ENCODE results near the gene CHCHD10. TPM values are rescaled to one million over a fixed set of nuclear protein-coding genes. Genes with fewer than 3 reads are reported as not detected.
A peak's percentile ranks its signal among the peaks of the same experiment; 100 is the strongest.

CHCHD10 gene
- 100 to 1,000 TPM; 112 to 219 (median 142) TPM for total RNA-seq

GRCh38 chr22:23767673-23768548 is at the start of gene CHCHD10:
CHCHD10 (minus strand) TSS chr22:23767972; CDS start chr22:23767874, 98 bp downstream.
- Histone ChIP-seq H3K4me3 (peak within 1 kb of the TSS; percentile 63 to 81 (median 78)), H3K27ac (peak within 1 kb of the TSS; percentile 83 to 94 (median 87)), H3K9me3 (no peaks in the 10 kb centered on the region), H3K36me3 (peaks cover 0 to 13% (median 0%) of the 10 kb centered on the region in 3 donors), H3K27me3 (no peaks in the 10 kb centered on the region), H3K4me1 (peaks cover 0 to 59% (median 33%) of the 10 kb centered on the region in 4 donors)
- peak; percentile 85 to 95 for TF ChIP-seq POLR2A (IDR thresholded peaks at IDR 0.05)
- peak; percentile 59 to 80 (median 76) for TF ChIP-seq CTCF (IDR thresholded peaks at IDR 0.05)
- DNase-seq = peak; percentile 87 to 93 (median 91)

GRCh38 chr22:23817146-23817545 is 49.4 kb upstream of the CHCHD10 start:
- Histone ChIP-seq H3K27ac (no peak overlapping the region), H3K4me1 (peaks cover 0 to 8% (median 0%) of the 10 kb centered on the region in 4 donors), H3K4me3 (no peak overlapping the region), H3K36me3 (peaks cover 0 to 61% (median 0%) of the 10 kb centered on the region in 3 donors), H3K9me3 (no peaks in the 10 kb centered on the region), H3K27me3 (no peaks in the 10 kb centered on the region)
- no peak for DNase-seq
- TF ChIP-seq CTCF (IDR thresholded peaks at IDR 0.05) (no peak), POLR2A (IDR thresholded peaks at IDR 0.05) (no peak)

GRCh38 chr22:23816156-23816976 is 48.6 kb upstream of the CHCHD10 start:
- Histone ChIP-seq H3K4me3 (no peak overlapping the region), H3K27ac (no peak overlapping the region), H3K9me3 (no peaks in the 10 kb centered on the region), H3K36me3 (peaks cover 0 to 58% (median 0%) of the 10 kb centered on the region in 3 donors), H3K4me1 (peaks cover 0 to 8% (median 0%) of the 10 kb centered on the region in 4 donors), H3K27me3 (no peaks in the 10 kb centered on the region)
- DNase-seq = no peak
- no peak for TF ChIP-seq POLR2A (IDR thresholded peaks at IDR 0.05)
- no peak for TF ChIP-seq CTCF (IDR thresholded peaks at IDR 0.05)

- Histone ChIP-seq H3K27ac (no peak overlapping the region), H3K27me3 (no peaks in the 10 kb centered on the region)
Observed at GRCh38 chr22:23815541-23816155, 47.9 kb upstream of the CHCHD10 start.

More at GRCh38 chr22:23815541-23816155, 47.9 kb upstream of the CHCHD10 start:
- DNase-seq = no peak
- TF ChIP-seq CTCF (IDR thresholded peaks at IDR 0.05) (no peak), POLR2A (IDR thresholded peaks at IDR 0.05) (no peak)
- H3K36me3 ChIP-seq = peaks cover 0 to 59% (median 0%) of the 10 kb centered on the region in 3 donors
- H3K4me1 ChIP-seq = peaks cover 0 to 5% (median 0%) of the 10 kb centered on the region in 4 donors
- no peak overlapping the region for H3K4me3 ChIP-seq
- no peaks in the 10 kb centered on the region for H3K9me3 ChIP-seq

Data from Peyer's patch (tissue), 4 donors.